ENCODE data around the gene PER2.
"Not testable (repeated sequence)": the region's sequence is repeated elsewhere in the genome, so short reads cannot be mapped to it uniquely, and the experiment has no call there.

PER2 gene

DNA sequence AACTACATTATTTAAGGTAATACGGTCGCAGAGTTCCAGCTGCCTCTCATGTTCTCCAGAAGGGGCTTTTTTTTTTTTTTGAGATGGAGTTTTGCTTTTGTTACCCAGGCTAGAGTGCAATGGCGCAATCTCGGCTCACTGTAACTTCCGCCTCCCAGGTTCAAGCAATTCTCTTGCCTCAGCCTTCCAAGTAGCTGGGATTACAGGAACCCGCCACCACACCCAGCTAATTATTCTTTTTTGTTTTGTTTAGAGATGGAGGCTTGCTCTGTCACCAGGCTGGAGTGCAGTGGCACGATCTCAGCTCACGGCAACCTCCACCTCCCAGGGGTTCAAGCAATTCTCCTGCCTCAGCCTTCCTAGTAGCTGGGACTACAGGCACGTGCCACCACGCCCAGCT is 15.0 kb downstream of the PER2 start:
- H3K27ac ChIP-seq (ENCODE audit: extremely low read depth, low read depth, low read length); H3K9me3 ChIP-seq (ENCODE audit: control insufficient read depth, insufficient read depth, low read depth, low read length); H3K4me1 ChIP-seq (ENCODE audit: control insufficient read depth, insufficient read depth, low read length); POLR2A ChIA-PET; H3K4me3 ChIP-seq (ENCODE audit: low read depth, low read length): not testable (repeated sequence)
- CTCF ChIA-PET = interaction anchor here (0.6 to 7.3 kb wide), 2 partner anchors 10 to 17 kb away, joined by 3 to 54 read pairs; no protein-coding TSS in a partner anchor
- TF ChIP-seq OSR2 (tag by site-specific recombination; IDR thresholded peaks at IDR 0.05) = 0 out of 2 replicates have a peak, but pooled peaks have one; percentile 15
- TF ChIP-seq GLIS1 (tag by site-specific recombination; IDR thresholded peaks at IDR 0.05) = peak; percentile 54
- peak; percentile 44; the same call in 1 of the 2 replicates for TF ChIP-seq KLF1 (tag by site-specific recombination; IDR thresholded peaks at IDR 0.05)
- H3K36me3 ChIP-seq (ENCODE audit: control insufficient read depth in 2 of 2, insufficient read depth in 1 of 2, low read length in 2 of 2) = peaks cover 0 to 27% of the 10 kb centered on the region in 2 experiments; a peak in 1 of 3 replicates

DNA sequence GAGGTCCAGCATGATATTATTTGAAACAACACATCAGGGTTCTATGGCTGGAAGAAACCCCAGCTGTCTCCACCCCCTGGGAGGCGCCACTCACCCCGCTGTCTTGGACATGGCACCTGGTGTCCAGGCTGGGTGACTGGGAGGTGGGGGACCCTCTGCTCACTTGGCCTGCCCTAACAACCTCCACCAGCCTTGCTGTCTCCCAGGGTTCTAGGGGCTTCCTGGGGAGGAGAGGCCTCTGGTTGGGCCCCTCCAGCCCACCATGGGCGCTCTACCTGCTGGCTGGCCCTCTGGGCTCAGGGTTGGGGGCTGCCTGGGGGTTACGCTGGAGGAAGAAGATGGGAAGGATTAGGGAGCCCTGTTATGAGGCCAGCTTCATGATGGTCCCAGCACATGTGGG is 16.3 kb downstream of the PER2 start:
- H3K9me3 ChIP-seq (ENCODE audit: control insufficient read depth, insufficient read depth, low read depth, low read length) = no peaks in the 10 kb centered on the region
- no peak overlapping the region for H3K4me3 ChIP-seq (ENCODE audit: low read depth, low read length)
- TF ChIP-seq ZNF211 (tag by site-specific recombination; IDR thresholded peaks at IDR 0.05; ENCODE audit: low read depth) (no peak), ZNF624 (tag by site-specific recombination; IDR thresholded peaks at IDR 0.05) (no peak), ZNF157 (tag by site-specific recombination; IDR thresholded peaks at IDR 0.05) (no peak), ZNF768 (tag by site-specific recombination; IDR thresholded peaks at IDR 0.05) (no peak), ZNF580 (tag by site-specific recombination; IDR thresholded peaks at IDR 0.05) (no peak)
- ChIA-PET POLR2A (no interaction called here), CTCF (interaction anchor here (0.6 to 7.3 kb wide), 4 partner anchors 9 to 41 kb away, joined by 3 to 54 read pairs (median 4); no protein-coding TSS in a partner anchor)
- no peak overlapping the region for H3K27ac ChIP-seq (ENCODE audit: extremely low read depth, low read depth, low read length)
- H3K4me1 ChIP-seq (ENCODE audit: control insufficient read depth, insufficient read depth, low read length) = no peaks in the 10 kb centered on the region
- H3K36me3 ChIP-seq (ENCODE audit: control insufficient read depth in 2 of 2, insufficient read depth in 1 of 2, low read length in 2 of 2) = peaks cover 0 to 34% of the 10 kb centered on the region in 2 experiments; a peak in 1 of 3 replicates

DNA sequence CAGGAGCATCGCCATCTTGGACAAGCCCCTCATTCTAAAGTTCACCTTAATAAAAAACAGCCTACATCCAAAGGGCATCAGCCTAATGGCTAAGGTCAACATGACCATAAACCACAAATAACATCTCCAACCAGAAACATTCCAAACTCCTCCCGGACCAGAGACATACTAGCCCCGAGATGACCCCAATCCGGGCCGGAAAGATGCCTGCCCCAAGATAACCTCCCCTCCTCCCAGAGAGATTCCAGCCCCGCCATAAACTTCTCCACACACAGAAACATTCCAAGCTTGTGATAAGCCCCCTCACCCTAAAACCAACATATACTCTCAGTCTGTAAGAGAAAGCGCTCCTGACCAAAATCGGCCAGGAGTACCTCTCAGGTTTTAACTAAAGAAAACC is 16.7 kb downstream of the PER2 start:
- H3K9me3 ChIP-seq (ENCODE audit: control insufficient read depth, insufficient read depth, low read depth, low read length); H3K27ac ChIP-seq (ENCODE audit: extremely low read depth, low read depth, low read length); H3K4me1 ChIP-seq (ENCODE audit: control insufficient read depth, insufficient read depth, low read length); H3K4me3 ChIP-seq (ENCODE audit: low read depth, low read length); POLR2A ChIA-PET: not testable (repeated sequence)
- CTCF ChIA-PET = interaction anchor here (0.6 to 0.9 kb wide), 3 partner anchors 12 to 42 kb away, joined by 3 to 4 read pairs (median 3); no protein-coding TSS in a partner anchor
- H3K36me3 ChIP-seq (ENCODE audit: control insufficient read depth in 2 of 2, insufficient read depth in 1 of 2, low read length in 2 of 2) = peaks cover 0 to 32% of the 10 kb centered on the region in 2 experiments; a peak in 1 of 3 replicates

DNA sequence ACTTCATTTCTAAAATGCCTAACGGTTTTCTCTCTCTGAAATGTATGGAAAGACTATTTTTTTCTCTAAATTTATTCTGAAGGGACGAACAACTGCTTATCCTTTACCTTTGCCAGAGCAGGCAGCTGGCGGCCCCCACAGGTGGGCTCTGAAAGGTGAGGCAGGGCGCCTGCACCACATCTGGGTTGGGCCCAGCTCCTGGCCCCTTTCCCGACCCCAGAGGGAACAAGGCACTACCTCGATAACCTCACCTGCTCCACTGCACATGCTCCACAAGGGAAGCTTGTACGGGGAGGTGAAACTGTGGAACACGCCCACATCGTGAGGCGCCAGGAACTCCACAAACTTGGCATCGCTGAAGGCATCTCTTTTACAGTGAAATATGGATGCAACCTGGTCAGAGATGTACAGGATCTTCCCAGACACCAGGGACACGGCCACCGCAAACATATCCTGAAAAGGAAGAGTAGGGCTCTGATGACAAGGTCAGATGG is 17.3 kb downstream of the PER2 start:
- H3K4me1 ChIP-seq (ENCODE audit: control insufficient read depth, insufficient read depth, low read length) = no peaks in the 10 kb centered on the region
- no peak overlapping the region for H3K27ac ChIP-seq (ENCODE audit: extremely low read depth, low read depth, low read length)
- CTCF ChIA-PET = interaction anchor here (0.8 kb wide), 1 partner anchor 699 kb away, joined by 3 read pairs; no protein-coding TSS in a partner anchor
- no peak for TF ChIP-seq ZBTB8A (tag by site-specific recombination; IDR thresholded peaks at IDR 0.05)
- no peak for TF ChIP-seq MYNN (tag by site-specific recombination; IDR thresholded peaks at IDR 0.05; ENCODE audit: borderline replicate concordance)
- no peak for TF ChIP-seq ZNF132 (tag by site-specific recombination; IDR thresholded peaks at IDR 0.05; ENCODE audit: borderline replicate concordance)
- no peak for TF ChIP-seq ZNF510 (tag by site-specific recombination; IDR thresholded peaks at IDR 0.05; ENCODE audit: insufficient replicate concordance)
- TF ChIP-seq ZNF600 (tag by site-specific recombination; IDR thresholded peaks at IDR 0.05) = no peak
- TF ChIP-seq, protein P1, sequence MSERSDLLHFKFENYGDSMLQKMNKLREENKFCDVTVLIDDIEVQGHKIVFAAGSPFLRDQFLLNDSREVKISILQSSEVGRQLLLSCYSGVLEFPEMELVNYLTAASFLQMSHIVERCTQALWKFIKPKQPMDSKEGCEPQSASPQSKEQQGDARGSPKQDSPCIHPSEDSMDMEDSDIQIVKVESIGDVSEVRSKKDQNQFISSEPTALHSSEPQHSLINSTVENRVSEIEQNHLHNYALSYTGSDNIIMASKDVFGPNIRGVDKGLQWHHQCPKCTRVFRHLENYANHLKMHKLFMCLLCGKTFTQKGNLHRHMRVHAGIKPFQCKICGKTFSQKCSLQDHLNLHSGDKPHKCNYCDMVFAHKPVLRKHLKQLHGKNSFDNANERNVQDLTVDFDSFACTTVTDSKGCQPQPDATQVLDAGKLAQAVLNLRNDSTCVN (tag by site-specific recombination; optimal IDR thresholded peaks at IDR 0.05) = no peak
- no peak for TF ChIP-seq ZNF366 (tag by site-specific recombination; conservative IDR thresholded peaks at IDR 0.05)
- no peak for TF ChIP-seq ZNF248 (tag by site-specific recombination; IDR thresholded peaks at IDR 0.05)
- H3K4me3 ChIP-seq (ENCODE audit: low read depth, low read length) = no peak overlapping the region
- H3K9me3 ChIP-seq (ENCODE audit: control insufficient read depth, insufficient read depth, low read depth, low read length) = no peaks in the 10 kb centered on the region
- H3K36me3 ChIP-seq (ENCODE audit: control insufficient read depth in 2 of 2, insufficient read depth in 1 of 2, low read length in 2 of 2) = peaks cover 0 to 26% of the 10 kb centered on the region in 2 experiments; a peak in 1 of 3 replicates
- POLR2A ChIA-PET = no interaction called here

All from HEK293 (cell line).